Kidney glomerular epithelial cell (primary cell): Measurements from ENCODE around the gene CASP8AP2.
"Not testable (repeated sequence)": the region's sequence is repeated elsewhere in the genome, so short reads cannot be mapped to it uniquely, and the experiment has no call there.

Source experiments
- DNase-seq: peaks from one replicate; lab custom pipeline; 2025; lab: John Stamatoyannopoulos, UW

Gene CASP8AP2

GRCh38 chr6:89887452-89888137 is 57.9 kb downstream of the CASP8AP2 start:
- no peak for DNase-seq

DNA sequence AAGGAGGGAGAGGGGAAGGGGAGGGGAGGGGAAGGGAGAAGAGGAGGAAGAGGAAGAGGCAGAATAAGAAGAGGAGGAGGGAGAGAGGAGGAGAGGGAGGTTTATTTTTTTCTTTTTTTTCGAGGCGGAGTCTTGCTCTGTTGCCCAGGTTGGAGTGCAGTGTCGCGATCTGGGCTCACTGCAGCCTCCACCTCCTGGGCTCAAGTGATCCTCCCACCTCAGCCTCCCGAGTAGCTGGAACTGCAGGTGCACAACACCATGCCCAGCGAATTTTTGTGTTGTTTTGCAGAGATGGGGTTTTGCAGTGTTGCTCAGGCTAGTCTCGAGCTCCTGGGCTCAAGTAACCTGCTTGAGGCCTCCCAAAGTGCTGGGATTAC is 58.4 kb downstream of the CASP8AP2 start:
- no peak for DNase-seq

DNA sequence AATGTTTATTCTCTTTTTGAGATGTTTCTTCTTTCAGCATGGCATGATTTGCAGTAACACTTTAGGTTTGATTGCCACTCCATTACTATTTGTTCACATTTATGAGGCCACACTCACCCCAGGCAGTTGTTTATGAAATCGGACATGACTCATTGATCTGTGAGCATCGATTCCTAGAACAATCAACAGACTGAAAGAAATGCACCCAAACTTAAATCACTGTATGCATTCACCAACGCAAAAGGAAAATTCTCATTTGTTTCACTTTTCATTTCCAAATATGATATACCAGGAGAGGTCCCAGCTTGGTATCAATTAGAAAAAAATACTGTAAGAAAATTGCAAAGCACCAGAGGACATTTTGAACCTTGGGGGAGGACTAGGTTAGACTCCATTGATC is 59.2 kb downstream of the CASP8AP2 start:
- DNase-seq, result no peak

DNA sequence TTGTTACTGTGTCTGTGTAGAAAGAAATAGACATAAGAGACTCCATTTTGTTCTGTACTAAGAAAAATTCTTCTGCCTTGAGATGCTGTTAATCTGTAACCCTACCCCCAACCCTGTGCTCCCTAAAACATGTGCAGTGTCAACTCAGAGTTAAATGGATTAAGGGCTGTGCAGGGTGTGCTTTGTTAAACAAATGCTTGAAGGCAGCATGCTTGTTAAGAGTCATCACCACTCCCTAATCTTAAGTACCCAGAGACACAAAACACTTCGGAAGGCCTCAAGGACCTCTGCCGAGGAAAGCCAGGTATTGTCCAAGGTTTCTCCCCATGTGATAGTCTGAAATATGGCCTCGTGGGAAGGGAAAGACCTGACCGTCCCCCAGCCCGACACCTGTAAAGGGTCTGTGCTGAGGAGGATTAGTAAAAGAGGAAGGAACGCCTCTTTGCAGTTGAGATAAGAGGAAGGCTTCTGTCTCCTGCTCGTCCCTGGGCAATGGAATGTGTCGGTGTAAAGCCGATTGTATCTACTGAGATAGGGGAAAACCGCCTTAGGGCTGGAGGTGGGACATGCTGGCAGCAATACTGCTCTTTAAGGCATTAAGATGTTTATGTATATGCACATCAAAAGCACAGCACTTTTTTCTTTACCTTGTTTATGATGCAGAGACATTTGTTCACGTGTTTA is 61.3 kb downstream of the CASP8AP2 start:
- DNase-seq, result not testable (repeated sequence)

DNA sequence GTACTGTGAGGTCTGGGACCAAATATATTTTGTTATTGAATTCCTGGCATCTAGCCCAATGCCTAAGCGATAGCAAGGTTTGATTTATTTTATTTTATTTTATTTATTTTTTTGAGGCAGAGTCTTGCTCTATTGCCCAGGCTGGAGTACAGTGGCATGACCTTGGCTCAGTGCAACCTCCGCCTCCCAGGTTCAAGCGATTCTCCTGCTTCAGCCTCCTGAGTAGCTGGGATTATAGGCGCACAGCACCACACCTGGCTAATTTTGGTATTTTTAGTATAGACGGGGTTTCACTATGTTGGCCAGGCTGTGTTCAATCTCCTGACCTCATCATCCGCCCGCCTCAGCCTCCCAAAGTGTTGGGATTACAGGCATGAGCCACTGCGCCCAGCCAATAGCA is 62.9 kb downstream of the CASP8AP2 start:
- DNase-seq, result not testable (repeated sequence)

- DNase-seq, result no peak
Observed at GRCh38 chr6:89894169-89894568, 64.5 kb downstream of the CASP8AP2 start, which contains the start of gene GJA10. Gene GJA10 (plus strand): TSS chr6:89894469. CDS start chr6:89894469, 0 bp downstream.

GRCh38 chr6:89895276-89895874 is 65.7 kb downstream of the CASP8AP2 start:
- peak; percentile 72 for DNase-seq

DNA sequence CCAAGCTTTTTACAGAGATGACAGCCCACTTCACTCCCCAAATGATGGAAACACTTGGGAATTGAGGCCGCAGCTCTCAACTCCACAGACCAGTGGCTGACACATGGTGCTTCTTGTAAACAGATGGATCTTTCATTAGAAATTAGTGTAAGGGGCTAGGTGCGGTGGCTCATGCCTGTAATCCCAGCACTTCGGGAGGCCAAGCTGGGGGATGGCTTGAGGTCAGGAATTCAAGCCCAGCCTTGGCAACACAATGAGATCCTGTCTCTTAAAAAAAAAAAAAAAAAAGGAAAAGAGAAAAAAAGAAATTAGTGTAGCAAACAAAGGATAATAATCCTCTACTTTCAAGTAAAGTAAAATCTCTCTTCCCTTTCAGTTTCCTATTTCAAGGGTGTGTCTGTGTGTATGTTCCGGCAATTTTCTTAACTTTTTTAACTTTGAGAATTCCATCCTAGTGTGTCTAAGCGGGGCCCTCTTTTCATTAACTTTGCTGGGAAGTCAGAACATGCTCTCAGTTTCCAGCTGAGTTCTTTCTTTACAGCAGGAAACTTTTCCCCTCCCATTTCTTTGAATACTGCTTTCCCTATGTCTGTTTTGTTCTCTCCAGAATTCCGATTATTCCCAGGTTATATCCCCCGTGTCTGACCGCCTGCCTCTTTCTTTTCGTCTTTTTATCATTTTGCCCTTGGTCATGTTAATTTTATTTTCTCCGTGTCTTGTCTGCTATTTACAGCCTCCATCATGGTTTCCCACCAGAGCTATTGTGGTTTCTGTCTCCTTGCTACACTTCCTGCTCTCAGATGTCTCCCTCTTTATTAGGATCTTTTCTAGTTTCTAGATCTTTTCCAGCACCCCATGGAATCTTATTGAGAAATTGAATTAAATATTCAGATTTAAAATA is 80.6 kb downstream of the CASP8AP2 start:
- not testable (repeated sequence) for DNase-seq

DNA sequence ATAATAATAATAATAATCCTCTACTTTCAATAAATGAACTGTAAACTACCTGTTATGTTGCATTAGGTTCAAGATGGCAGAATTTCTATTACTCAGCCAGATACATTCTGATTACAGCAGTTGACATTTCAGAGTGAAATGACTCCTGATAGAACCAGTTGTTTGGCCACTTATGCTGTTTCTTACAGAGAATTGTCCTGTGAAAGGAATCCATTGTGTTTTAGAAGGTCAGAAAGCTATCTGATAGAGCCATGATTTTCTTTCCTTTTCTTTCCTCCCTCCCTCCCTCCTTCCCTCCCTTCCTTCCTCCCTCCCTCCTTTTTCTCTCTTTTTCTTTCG is 81.2 kb downstream of the CASP8AP2 start:
- no peak for DNase-seq

DNA sequence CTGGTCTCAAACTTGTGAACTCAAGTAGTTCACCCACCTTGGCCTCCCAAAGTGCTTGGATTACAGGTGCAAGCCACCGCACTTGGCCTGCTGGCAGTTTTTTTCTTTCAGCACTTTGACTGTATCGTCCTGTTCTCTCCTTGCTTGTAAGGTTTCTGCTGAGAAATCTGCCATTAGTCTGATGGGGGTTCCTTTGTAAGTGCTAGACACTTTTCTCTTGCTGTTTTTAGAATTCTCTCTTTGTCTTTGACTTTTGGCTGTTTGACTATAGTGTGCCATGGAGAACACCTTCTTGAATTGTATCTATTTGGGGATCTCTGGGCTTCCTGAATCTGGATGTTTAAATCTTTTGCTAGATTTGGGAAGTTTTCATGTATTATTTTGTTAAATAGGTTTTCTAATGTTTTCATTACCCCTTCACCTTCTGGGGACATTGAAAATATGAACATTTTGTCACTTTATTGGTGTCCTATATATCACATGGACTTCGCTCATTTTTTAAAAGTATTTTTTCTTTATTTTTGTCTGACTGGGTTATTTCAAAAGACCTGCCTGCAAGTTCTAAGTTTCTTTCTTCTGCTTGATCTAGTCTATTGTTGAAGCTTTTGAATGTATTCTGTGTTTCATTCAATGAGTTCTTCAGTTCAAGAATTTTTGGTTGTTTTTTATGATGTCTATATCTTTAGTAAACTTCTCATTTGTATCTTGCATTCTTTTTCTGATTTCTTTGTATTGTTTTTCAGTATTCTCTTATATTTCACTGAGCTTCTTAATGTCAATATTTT is 86.6 kb downstream of the CASP8AP2 start:
- DNase-seq, result no peak

DNA sequence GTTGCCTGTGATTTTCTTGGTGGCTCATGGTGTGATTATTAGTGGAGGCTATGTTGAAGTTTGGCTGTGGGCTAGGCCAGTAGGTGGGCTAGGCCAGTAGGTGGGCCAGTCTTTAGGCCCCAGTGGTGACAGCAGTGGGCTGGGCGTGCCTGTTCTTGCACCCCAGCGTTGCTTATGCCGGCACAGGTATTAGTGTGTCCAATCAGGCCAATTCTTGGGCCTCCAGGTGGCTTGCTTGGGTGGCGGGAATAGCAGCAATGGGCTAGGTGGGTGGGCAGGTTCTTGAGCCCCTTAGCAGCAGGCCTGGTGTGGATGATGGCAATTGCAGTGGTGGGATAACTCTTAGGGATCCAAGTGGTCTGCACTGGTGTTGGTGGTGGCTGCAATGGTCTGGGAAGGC is 87.5 kb downstream of the CASP8AP2 start:
- no peak for DNase-seq

- DNase-seq, result no peak
Observed at GRCh38 chr6:89917801-89918366, 88.2 kb downstream of the CASP8AP2 start.
